Sigmoid colon (tissue), 4 donors: ENCODE results near the gene RBBP8NL.

ENCODE experiments used
- EP300 ChIP-seq, 4 donors: sonication (generic); formaldehyde crosslinking; IDR thresholded peaks; one replicate each; pipeline ENCODE4 v1.6.1; 2017; ENCODE audit warnings: antibody characterized with exemption in 4 of 4
- POLR2AphosphoS5 ChIP-seq, 4 donors: sonication (generic); formaldehyde crosslinking; IDR thresholded peaks; one replicate each; pipeline ENCODE4 v1.6.1; 2017; ENCODE audit warnings: antibody characterized with exemption in 4 of 4

GRCh38 chr20:62462976-62463592, 35.7 kb upstream of the RBBP8NL start:
- TF ChIP-seq EP300 (IDR thresholded peaks at IDR 0.05) (no peak), POLR2AphosphoS5 (IDR thresholded peaks at IDR 0.05) (no peak)
